ENCODE results near the gene FAM83C. TPM values are rescaled to one million over a fixed set of nuclear protein-coding genes. Genes with fewer than 3 reads are reported as not detected.

FAM83C gene
- total and polyA plus RNA-seq, 9 of the 15 experiments (the other 6 are each of a cell fraction or from before 2014, with no cell fraction given) = not detected

DNA sequence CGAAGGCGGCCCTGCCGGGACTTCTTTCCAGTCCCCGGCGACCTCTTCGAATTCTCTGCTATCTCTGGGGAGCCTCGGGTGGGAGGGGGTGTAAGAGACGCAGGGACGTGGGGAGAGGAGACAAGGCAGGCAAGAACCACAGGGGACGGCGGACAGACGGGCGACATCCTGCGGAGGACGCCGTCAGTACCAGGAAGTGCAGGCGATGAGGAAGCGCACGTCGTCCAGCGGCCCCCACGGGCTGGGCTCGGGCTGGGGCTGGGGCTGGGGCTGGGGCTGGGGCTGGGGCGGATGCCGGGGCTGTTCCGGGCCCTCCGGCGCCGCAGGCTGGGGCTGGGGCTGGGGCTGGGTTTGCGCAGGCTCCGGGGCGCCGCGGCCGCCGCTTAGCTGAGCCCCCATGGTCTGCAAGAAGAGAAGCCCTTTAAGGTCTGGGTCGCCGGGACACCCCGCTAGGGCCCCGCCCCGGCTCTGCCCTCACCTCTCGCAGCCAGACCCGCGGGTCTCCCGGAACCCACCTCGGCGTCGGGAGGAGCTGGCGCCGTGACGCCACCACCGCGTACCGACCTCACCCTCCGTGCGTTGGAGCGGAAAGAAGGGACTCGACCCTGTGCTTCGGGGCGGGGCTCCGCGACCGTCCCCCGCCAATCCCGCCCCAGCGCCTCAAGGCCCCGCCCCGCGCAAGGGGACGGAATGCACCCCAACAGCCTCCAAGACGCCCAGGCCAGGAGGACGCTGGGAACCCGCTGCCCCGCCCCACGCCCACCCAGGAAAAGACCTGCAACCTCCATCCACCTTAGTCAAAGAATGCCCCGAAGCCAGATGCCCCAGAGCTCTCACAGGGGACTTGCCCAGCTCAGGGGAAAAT lies 14.5 kb downstream of the FAM83C start, which contains the start of gene MMP24OS (continued):
- TF ChIP-seq, protein P1, sequence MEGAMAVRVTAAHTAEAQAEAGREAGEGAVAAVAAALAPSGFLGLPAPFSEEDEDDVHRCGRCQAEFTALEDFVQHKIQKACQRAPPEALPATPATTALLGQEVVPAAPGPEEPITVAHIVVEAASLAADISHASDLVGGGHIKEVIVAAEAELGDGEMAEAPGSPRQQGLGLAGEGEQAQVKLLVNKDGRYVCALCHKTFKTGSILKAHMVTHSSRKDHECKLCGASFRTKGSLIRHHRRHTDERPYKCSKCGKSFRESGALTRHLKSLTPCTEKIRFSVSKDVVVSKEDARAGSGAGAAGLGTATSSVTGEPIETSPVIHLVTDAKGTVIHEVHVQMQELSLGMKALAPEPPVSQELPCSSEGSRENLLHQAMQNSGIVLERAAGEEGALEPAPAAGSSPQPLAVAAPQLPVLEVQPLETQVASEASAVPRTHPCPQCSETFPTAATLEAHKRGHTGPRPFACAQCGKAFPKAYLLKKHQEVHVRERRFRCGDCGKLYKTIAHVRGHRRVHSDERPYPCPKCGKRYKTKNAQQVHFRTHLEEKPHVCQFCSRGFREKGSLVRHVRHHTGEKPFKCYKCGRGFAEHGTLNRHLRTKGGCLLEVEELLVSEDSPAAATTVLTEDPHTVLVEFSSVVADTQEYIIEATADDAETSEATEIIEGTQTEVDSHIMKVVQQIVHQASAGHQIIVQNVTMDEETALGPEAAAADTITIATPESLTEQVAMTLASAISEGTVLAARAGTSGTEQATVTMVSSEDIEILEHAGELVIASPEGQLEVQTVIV (CRISPR knock-in tag; IDR thresholded peaks at IDR 0.05; ENCODE audit: borderline replicate concordance) = no peak
- peak; percentile 73; the same call in 1 of the 2 replicates for TF ChIP-seq PHF8 (IDR thresholded peaks at IDR 0.05; ENCODE audit: borderline replicate concordance, low read length)
- peak; percentile 58 for TF ChIP-seq RBM22 (IDR thresholded peaks at IDR 0.05; ENCODE audit: low read depth, low read length, poor library complexity, severe bottlenecking)
- no peak for TF ChIP-seq PBX2 (CRISPR knock-in tag; IDR thresholded peaks at IDR 0.05; ENCODE audit: low read depth)
- no peak for TF ChIP-seq PBX2 (tag; conservative IDR thresholded peaks at IDR 0.05; ENCODE audit: low read depth)
- TF ChIP-seq CBFA2T2 (conservative IDR thresholded peaks at IDR 0.05) = no peak
- no peak for TF ChIP-seq ZFPM2 (CRISPR knock-in tag; IDR thresholded peaks at IDR 0.05)
- TF ChIP-seq FOXA3 (CRISPR knock-in tag; conservative IDR thresholded peaks at IDR 0.05 in 1 of 2, IDR thresholded peaks at IDR 0.05 in 1 of 2) = no peak
- TF ChIP-seq PML (IDR thresholded peaks at IDR 0.05; ENCODE audit: low read length) = no peak; the same call in 1 of the 2 replicates
- no peak for TF ChIP-seq SMARCA4 (IDR thresholded peaks at IDR 0.05)
- no peak for TF ChIP-seq NCOA1 (IDR thresholded peaks at IDR 0.05; ENCODE audit: low read depth)
- no peak for TF ChIP-seq USF2 (CRISPR knock-in tag; IDR thresholded peaks at IDR 0.05)
- no peak for TF ChIP-seq MED1 (CRISPR knock-in tag; IDR thresholded peaks at IDR 0.05; ENCODE audit: borderline replicate concordance)
- TF ChIP-seq E2F4 (CRISPR knock-in tag; IDR thresholded peaks at IDR 0.05; ENCODE audit: low read depth) = no peak
- TF ChIP-seq HNRNPLL (IDR thresholded peaks at IDR 0.05; ENCODE audit: low read depth, low read length, poor library complexity, severe bottlenecking) = no peak
- no peak for TF ChIP-seq ZNF253 (CRISPR knock-in tag; conservative IDR thresholded peaks at IDR 0.05)
- TF ChIP-seq TCF7L2 (IDR thresholded peaks at IDR 0.05; ENCODE audit: low read depth, low read length) = no peak
